ENCODE results near the gene PTCHD1.

Gene PTCHD1

DNA sequence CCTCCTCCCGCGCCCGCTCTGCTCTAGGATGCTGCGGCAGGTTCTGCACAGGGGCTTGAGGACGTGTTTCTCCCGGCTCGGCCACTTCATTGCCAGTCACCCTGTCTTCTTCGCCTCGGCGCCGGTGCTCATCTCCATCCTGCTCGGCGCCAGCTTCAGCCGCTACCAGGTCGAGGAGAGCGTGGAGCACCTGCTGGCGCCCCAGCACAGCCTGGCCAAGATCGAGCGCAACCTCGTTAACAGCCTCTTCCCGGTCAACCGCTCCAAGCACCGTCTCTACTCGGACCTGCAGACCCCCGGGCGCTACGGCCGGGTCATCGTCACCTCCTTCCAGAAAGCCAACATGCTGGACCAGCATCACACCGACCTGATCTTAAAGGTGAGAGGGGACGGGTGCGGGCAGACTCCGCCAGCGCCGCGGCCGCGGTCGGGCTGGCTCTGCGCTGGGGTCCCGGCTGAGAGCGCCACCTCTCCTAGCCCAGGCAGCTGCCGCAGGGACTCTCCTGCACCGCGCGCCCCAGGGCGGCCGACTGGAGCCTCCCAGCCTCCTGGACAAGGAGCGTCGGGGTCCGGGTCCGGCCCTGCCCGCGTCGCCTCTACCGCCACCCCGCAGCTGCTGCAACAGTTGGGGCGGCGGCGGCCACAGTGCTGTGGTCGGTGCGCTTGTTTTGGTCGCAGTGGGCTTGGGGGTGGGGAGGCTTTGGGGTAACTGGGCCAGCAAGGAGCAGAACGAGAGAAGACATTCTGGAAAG is at the start of gene PTCHD1:
TSS of gene PTCHD1 (plus strand) at position 2 of the 752 bp plus-strand sequence. CDS start at position 29, 27 bp downstream.
- DNase-seq (ENCODE audit: low read depth) = no peak

DNA sequence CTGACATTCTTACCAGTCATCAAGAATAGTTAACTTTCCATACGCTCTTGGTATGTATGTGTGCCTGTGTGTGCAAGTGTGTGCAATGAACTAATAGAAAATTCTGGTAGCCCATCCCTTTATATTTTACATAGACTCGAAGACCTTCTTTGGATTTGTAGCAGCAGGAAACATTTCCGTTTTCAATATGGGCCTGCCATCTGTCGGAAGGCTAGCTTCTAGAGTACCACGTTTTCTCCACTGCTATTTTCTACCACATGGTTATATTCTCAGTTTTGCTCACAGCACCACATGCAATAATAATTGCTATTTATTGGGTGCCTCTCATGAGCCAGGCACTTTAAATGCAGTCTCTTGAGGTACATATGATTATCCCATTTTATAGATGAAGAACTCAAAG is 47.9 kb upstream of the PTCHD1 start:
- DNase-seq (ENCODE audit: low read depth) = no peak

DNA sequence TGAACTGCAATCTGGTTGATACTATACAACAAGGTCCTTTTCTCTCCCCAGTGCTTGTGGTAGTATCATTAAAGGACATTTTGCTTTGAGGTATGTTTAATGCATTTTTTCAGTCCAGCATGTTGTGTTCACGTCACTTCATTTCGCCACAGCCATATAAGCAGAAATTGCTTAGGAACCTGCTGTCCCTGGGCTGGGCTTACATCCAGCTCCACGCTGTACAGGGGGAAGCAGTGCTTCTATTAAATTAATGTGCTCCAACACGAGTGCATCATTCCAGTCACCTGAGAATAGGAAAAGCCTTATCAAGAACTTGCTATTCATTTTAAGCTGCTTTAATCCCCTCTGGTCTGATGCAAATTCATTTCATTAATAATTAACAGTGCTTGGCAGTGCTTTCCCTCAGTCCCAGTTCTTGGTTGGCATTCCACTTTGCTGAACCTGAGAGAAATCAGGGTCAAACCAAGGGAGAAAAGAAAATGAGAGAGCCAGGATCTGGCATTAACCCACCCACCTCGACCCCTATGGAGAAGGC is 47.4 kb upstream of the PTCHD1 start:
- DNase-seq (ENCODE audit: low read depth) = no peak

DNA sequence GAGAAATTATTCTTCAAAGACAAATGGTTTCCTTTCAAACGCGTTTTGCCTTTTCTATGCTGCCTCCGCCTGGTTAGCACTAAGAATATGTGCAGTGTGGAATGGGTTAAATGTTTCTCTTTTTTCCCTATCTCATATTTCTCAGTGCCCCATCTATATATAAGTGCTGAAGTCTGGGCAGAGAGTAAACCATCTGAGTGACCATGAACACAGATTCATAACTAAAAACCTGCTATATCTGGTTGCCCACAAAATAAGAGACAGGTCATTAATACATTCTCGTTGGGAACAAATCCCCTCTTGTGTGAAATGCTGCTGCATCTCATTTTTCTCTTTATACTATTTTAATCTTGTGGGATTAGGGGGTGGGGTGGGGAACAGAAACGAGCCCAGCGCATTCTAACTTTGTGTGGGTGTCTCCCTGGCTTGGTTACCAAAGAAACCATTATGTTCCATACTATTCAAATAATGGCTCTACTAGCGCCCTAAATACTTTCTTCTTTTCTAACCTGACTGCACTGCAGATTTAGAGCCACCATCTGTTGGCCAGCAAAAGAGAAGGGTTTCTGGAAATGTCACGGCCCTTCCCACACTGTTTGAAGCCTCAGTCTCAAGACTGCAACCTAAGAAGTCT is 42.2 kb upstream of the PTCHD1 start:
- DNase-seq (ENCODE audit: low read depth) = no peak

DNA sequence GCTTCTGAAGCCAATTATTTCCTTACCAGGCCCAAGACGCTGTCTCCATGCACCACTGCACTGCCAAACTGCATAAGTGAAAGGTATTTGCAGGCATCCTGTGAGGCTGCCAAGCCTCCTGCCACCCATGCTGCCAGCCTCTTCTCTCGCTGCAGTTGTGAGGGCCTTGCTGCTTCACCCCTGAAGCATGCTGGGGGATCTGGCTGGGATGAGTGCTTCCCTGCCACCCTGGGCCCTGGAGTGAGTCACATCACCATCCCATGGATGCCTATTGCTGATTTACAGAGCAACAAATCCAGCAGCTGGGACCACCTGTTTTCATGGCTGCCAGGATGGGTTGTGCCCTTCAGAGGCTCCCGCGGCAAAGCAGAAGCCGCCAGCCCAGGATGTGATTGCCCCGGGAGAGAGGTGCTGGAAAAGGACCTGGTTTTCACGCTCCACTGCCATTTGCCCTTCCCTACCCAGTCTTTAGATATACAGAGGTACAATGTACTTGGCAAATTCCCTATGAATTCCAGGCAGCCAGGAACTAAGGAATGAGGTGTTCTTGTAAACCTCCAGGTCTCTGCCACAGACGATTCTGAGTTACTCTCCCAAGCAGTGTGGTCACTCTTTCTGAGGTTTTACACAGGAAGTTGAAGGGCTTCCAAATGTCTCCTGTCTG is 41.5 kb upstream of the PTCHD1 start:
- no peak for DNase-seq (ENCODE audit: low read depth)

DNA sequence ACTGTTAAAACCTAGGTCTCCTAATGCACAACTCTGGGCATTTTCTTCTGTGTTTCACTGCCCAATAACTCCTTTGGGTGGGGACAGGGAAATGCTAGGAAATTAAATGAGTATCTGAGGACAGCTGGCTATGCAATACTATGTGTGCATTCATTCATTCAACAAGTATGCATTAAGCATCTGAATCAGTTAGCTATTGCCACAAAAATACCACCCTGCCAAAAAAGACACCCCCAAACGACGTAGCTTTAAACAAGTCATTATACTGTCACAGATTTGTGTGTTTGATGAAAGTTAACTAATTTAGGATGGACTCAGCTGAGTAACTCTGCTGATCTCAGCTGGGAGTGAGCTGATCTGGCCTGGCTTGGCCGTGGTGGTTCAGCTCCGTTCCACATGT is 29.8 kb upstream of the PTCHD1 start:
- DNase-seq (ENCODE audit: low read depth) = no peak

DNA sequence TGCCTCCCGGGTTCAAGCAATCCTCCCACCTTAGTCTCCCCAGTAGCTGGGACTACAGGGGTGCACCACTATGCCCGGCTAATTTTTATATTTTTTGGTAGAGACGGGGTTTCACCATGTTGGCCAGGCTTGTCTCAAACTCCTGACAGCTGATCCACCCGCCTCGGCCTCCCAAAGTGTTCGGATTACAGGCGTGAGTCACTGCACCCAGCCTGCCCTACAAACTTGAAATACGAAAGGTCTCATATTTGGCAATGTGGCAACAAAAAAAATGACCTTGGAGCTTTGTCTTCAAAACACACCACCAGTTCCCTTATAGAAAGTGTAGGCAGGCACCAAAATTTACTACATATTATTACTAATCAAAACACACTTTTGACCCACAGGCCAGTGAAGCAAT is 22.9 kb upstream of the PTCHD1 start:
- DNase-seq (ENCODE audit: low read depth) = no peak

DNA sequence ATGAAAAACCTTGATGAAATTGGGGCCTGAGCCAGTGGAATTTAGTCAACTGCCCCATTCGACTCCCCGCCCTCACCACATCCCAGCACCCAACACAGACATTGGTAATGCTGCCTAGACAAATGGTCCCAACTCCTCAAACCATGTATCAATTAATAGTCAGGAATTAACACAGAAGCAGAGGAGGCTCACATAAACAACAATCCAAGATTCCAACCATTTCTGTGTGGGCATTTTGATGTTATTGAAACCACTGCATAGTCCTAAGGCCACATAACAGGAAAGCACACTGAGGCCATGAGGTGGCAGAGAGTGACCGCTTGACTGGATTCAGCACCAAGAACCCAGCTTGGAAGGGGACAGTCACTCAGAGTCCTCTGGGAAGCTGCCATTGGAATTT is 22.5 kb upstream of the PTCHD1 start:
- DNase-seq (ENCODE audit: low read depth) = no peak

DNA sequence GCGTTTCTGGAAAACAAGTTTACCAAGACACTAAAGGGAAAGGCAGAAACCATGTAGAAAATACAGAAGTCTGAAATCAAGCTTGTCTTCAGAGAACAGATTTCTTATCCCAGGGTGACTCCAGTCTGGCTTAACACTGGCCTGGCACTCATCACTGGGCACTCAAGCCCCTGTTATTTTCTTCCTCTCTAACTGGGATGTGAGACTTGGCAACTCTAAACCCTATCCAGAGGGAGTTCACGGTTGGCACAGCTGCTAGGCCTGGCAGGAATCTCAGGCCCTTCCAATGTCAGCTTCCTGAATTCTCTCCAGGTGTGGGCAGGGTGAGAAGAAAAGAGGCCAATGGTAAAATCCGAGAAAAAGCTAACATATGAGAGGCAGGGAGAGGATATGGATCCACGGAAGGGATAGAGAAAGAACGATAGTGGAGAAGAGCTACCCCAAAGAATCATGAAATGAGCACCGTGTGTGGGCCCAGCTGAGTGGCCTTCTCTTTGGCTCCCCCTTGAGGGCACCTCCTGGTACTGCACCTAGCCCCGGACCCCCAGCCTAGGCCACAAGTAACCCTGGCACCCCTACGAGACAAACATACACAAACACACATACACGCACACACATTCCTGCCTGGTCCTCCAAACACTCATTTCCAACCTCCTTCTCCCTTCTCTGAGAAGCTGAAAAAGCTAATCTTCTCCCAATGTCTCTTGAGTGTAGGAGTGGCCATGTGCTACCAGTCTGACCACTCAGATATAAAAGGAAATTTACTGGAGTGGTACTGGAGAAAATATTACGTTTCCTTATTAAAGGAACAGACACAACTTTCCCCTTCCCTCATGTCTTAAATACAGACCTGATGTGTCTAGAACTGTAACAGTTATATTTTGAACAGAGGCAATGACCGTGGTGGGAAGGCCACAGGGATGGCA is 16.6 kb upstream of the PTCHD1 start:
- DNase-seq (ENCODE audit: low read depth) = peak; percentile 16

DNA sequence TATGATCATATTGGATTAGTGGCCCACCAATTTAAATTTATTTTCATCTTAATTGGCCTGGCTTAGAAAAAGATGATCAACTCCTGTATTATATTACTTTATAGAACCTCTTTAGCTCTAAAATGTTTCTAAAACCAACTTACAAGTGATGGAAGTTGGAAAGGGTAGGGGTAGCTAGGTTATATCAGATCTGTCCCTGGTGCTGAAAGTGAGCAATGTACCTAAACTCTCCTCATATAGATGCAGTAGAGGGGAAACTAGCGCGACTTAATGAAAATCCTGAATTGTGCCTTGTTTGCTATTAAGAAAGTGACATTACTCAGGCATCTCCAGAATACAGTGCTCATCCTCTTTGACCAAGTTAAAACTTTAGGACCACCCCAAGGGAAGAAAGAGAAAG is 7.5 kb upstream of the PTCHD1 start:
- no peak for DNase-seq (ENCODE audit: low read depth)

DNA sequence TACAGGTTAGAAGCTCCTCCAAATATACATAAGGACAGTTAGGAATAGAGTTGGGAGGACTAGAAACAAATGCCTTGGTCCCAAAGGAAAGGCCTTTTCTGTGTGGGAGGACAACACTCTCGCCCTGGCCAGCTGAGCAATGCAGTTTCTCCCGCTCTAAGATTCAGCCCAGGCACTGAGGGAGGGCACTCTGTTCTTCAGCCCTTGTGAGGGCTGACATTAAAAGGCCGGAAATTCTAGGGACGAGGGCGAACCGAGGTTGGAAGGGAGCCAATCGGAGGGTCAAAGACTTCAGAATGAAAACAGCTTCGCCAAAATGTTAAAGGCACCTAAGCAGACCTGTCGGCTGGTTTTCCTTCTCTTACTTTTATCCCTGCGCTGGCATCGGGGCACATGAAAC is 2.9 kb upstream of the PTCHD1 start:
- DNase-seq (ENCODE audit: low read depth) = no peak

DNA sequence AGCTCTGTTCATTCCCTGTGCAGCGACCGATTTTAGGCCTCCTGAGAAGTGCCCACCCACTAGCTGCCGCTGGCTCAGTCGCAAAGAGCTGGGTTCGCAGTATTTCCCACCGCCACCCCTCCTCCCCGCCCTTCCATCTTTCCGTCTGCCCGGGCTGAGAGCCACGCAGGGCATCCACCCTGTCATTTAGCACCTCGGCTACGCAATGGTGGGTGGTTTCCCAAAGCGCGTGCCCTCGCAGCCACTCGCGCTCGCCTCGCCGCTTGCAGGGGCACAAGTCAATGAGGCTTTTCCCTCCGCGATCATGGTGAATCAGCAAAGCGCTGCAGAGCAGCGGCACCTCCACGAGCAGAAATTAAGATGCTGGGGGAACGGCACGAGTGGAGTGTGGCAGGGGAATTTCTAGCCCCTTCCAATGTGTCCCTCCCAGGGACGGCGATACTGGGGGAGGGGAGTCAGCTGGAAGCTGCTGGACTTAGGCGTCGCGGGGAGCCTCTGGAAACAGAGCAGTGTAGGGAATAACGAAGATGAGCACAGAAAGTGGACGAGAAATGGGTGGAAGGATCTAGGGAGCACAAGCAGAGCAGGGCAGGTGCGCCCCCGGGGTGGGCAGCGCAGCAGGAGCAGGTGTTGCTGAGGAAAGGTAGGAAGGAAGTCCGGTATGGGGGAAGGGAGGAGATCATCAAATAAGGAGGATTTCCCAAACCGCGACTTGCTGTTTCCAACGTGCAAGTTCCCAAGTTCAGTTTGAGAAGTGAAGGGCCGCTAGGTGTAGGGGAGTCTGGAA is 2.4 kb upstream of the PTCHD1 start:
- DNase-seq (ENCODE audit: low read depth) = no peak

DNA sequence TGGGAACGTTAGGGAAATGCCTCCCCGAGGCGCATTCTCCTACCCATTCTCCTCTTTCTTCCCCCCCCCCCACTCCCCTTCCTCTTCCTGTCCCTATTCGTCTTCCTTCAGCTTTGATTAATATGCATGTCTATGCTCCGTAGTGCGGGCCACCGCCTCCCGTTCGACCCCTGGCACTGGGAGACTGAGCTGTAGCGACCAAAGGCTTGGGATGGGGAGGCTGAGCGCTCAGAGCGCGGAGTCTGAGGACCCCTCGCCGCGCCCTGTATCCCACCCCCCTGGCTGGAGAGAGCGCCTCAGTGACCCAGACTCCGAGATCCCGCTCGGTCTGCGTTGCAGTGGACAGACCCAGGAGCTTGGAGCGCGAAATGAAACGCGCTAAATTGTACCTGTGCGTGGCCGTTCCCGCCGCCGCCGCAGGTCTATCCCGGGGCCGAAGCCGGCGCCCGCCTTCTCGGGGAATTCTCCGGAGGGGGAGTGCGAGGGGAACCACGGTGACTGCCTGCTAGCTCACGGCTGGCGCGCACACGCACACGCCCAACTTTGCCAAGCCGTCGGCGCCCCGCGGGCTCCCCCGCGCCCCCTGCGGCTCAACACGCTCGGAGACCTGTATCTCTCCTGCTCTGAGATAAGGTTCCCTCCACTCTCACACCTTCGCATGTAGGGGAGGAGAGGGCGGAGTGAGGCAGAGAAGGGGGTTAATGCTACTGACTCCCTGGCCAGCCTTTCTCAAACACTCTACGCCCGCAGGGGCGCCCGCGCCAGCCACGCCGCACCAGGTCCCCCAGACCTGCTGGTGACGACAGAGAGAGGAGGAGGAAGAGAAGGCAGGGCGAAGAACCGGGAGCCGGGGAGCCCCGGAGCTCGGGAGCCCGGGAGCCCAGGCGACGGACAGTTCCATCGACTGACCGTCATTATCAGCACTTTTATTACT is 1.5 kb upstream of the PTCHD1 start:
- DNase-seq (ENCODE audit: low read depth) = no peak

DNA sequence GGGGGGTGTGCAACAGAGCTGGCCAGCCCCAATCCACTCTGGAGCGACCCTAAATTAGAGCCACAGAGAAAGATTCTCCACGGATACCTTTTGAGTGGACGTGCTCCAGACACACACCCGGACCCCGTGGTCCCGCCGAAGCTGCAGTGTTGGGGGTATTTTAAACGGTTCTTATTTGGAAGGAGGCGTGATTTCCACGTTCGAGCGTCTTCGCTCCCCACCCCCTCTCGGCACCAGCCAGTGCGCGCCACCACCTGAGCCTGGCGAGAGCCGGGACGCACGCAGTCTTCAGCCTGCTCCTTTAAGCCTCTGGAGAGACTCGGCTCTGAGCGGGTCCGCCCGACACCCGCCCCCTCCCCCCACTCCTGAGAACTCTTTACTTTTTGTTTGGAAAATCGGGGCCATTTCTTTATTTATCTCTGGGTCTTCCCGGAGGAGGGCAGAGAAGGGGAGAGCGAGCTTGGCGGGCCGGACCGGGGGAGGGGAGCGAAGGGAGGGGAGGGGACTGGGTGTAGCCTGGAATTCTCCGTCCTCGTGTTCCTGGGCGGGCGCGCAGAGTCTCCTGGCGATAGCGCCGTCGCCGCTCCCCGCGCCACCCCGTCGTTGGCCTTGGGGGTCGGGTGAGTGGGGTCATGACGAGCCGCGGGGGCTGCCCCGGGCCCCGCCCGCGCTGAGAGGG is 668 bp upstream of the PTCHD1 start:
- no peak for DNase-seq (ENCODE audit: low read depth)

DNA sequence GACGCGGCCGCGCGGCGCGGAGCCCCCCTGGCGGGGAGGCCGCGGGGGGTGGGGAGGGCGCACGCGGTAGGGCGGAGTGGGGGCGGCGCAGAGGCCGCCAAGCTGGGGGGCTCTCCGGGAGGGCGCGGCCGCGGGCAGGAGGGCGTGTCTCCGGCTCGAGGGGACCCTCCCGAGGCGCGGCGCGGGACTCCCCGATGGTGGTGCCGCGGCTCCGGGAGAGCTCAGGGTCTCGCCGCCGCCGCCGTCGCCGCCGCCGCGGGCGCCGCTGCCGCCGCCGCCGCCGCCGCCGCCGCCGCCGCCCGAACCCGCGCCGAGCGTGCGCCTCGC is 165 bp upstream of the PTCHD1 start:
- DNase-seq (ENCODE audit: low read depth) = no peak

DNA sequence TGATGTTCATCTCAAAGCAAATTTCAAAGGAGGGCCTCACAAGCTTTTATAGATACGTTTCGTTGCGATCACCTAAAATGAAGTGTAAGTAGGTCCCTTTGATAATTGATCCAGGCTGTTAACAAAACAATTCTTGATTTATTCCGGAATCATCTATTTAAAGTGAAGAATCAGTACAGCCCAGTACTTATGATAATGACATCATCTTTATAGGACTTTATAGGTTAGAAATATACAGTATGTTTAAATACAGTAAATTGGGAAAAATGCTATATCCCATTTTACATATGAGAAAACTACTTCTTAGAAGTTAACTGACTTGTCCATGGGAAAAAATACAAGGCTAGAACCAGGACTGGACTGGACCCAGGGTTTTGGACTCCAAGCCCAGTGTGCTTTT is 3.7 kb downstream of the PTCHD1 start:
- no peak for DNase-seq (ENCODE audit: low read depth)

DNA sequence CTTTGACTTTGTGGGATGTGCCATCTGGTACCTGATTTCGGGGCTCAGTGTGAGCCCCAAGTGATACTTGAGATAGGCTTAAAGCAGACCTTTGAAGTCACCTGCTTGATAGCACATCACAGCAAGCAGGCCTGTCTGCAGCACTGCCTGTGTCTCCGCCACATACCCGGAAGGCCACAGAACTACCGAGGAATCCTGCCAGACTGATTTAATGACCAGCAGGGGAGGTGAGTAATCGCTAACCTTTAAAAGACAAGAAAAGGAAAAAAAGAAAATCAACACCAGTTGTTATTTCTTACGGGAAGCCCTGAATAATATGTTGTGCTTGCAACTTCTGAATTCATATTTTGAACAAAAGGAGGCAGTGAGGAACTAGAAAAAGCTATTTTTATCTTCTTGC is 6.8 kb downstream of the PTCHD1 start:
- no peak for DNase-seq (ENCODE audit: low read depth)

DNA sequence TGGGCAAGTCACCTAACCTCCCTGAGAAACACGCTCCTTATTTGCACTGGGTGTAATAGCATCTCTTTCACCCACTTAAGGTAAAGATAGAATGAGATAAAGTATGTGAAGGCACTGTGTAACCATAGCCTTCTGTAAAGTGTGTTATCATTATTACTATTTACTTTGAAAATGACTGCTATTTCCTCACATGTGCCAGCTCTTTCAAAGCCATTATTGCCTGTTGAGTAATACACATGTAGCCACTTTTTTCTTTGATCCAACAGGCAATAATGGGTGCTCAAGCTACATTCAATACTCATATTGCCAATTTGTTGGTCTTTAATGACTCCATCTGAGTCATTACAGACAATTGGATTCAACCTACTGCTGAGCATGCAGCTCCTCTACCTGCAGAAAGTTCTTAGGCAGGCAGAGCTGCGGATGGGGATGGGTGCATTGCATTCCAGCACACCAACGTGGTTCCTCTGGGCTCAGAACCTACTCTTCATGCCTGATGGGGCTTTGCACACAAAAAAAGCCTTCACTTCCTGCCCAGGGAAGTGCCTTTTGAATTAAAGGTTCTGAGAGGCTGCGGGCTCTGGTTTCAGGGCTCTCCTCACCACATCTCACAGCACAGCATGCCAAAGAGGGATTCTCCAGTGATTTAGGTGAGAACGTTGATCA is 9.7 kb downstream of the PTCHD1 start:
- DNase-seq (ENCODE audit: low read depth) = no peak

DNA sequence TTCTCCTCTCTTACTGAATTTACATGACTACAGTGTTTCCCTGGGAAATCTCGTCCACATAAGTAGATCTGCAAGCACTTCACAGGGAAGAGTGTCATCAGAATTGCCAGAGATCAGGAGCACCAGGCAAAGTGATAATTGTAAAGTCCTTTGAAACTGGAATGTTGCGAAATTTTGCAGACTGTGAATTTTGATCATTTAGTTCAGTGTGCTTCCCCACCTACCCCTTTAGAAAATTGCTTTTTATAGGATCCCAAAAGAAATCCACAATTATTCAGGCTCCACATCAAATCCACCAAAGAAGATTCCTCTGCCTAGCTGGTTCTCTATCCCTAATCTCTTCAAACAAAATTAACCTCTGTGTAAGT is 10.2 kb downstream of the PTCHD1 start:
- no peak for DNase-seq (ENCODE audit: low read depth)

All from EH (cell line).